Ovary (tissue), 9 donors: ENCODE measurements around the gene PRRG2. TPM values are rescaled to one million over a fixed set of nuclear protein-coding genes. Genes with fewer than 3 reads are reported as not detected.

Experiments used
- DNase-seq, 5 donors: peaks; one replicate each; pipeline ENCODE4 v3.0.0-alpha.2; 2019 to 2020
- H3K27ac ChIP-seq, 2 donors: fragments of 200-600 bp; one replicate each; pipeline versions ENCODE4 v1.5.1 to v1.8.0; 2019 to 2022
- H3K27me3 ChIP-seq: fragments of 200-600 bp; one replicate; pipeline ENCODE4 v1.8.0; 2022
- H3K36me3 ChIP-seq: fragments of 200-600 bp; sonication (generic); one replicate; pipeline ENCODE4 v1.5.1; 2019
- H3K4me1 ChIP-seq: one replicate; pipeline ENCODE4 v1.8.1; 2013; ENCODE audit warnings: mild to moderate bottlenecking, moderate library complexity; ENCODE audit not compliant: insufficient read depth
- H3K4me3 ChIP-seq: fragments of 200-600 bp; sonication (generic); one replicate; pipeline ENCODE4 v1.5.1; 2017
- H3K9me3 ChIP-seq, 2 donors: fragments of 200-600 bp in 1 of 2; sonication (generic) in 1 of 2; one replicate each; pipeline versions ENCODE4 v1.5.1 to v1.8.1; 2013 to 2019; ENCODE audit warnings: mild to moderate bottlenecking in 1 of 2, moderate library complexity in 1 of 2
- EP300 ChIP-seq: sonication (generic); formaldehyde crosslinking; IDR thresholded peaks from one replicate; pipeline ENCODE4 v1.6.1; 2017; ENCODE audit warnings: antibody characterized with exemption
- POLR2A ChIP-seq: fragments of 450-650 bp; IDR thresholded peaks from one replicate; pipeline ENCODE4 v1.6.1; 2017; ENCODE audit warnings: antibody characterized with exemption, mild to moderate bottlenecking, moderate library complexity
- WGBS, 3 donors: extraction: QIAGEN DNeasy Blood & Tissue Kit in 1 of 3; methylation state at CpG; one replicate each; pipeline versions ENCODE4 v1.1.5 to v1.1.7; 2013 to 2017; 5-methylcytosine and 5-hydroxymethylcytosine counted together
- intact Hi-C, 4 donors: fragments of 100-400 bp; cut with DNase I; formaldehyde crosslinking; loops; one replicate each; pipeline versions ENCODE4 v1.11.0 to v1.15.1; 2022 to 2023
- polyA plus RNA-seq, 2 donors: library from polyadenylated mRNA; stranded (reverse); fragments of 200-250 nt in 1 of 2; fragments of 350-450 nt in 1 of 2; fragmentation: Illumina TruSeq in 1 of 2; extraction: RNeasy Lipid Tissue Mini Kit (QIAGEN cat#74804) in 1 of 2; gene quantifications; one replicate each; pipeline ENCODE4 v1.2.3, GENCODE V29; 2013 to 2014
- total RNA-seq, 7 donors: library from RNA; depleted of rRNA in 2 of 7; stranded (reverse); fragments of >200 nt in 2 of 7; fragmentation: NEBNext Ultra II Directional in 3 of 7; extraction: Animal tissue kit (Norgen Biotek cat#: 25700) in 3 of 7; gene quantifications; one replicate each; pipeline versions ENCODE4 v1.1.0 to v1.2.4, GENCODE V29; 2016 to 2023
- TF ChIP-seq, protein P1 (sequence below), 3 donors: fragments of 450-650 bp in 2 of 3; fragments of 200-600 bp in 1 of 3; IDR thresholded peaks; one replicate each; pipeline versions ENCODE4 v1.5.1 to v1.8.0; 2016 to 2022; ENCODE audit warnings: antibody characterized with exemption in 3 of 3, mild to moderate bottlenecking in 1 of 3
- donor health status: DM: no; HTN: no; CAD: no; lungs with moderate emphysema.
- donor health status: DM: no; HTN: no; CAD: no.
- donor health status: Bipolar disorder and iron deficiency.
- donor health status: DM: yes; HTN: yes; CAD: no.
- donor health status: DM: no; HTN: no; CAD: no.
- donor health status: DM: yes; HTN: yes; CAD: no.

Gene PRRG2
- total and polyA plus RNA-seq, 9 donors: 0.65 to 4.0 (median 1.1) TPM; not detected in 3

DNA sequence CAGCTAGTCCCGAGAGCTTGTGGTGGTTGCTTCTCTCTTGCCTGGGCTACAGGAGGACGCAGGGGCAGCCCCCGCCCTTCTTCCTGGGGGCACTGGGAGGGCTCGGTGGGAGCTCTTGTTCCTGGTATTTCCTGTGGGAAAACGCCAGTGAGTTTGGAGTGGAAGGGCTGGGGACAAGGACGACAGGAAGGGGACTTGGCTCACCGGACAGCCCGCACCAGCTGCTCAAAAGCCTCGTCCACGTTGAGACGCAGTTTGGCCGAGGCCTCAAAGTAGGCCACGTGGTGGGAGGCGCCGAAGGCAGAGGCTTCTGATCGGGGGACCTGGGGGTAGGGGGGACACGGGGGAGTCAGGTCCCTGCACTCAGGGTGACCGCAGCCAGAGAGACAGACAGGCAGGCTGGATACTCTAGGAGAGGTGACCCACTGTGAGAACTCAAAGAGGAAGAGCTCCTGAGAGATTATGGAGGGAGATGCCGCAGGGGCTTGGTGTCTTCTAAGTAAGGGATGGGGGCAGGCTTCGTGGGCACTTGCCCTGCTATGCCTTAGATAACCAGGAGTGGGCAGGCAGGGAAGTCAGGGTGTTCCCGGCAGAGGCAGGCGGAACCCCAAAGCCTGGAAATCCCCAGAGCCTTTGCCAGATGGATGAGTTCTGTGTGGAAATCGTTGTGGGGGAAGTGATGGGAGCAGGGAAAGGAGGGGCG, 54.6 kb downstream of the PRRG2 start:
- Histone ChIP-seq H3K4me3 (no peak overlapping the region), H3K27ac (no peak overlapping the region), H3K4me1 (peaks cover 7% of the 10 kb centered on the region), H3K36me3 (no peaks in the 10 kb centered on the region), H3K27me3 (no peaks in the 10 kb centered on the region), H3K9me3 (no peaks in the 10 kb centered on the region)
- no peak for TF ChIP-seq EP300
- TF ChIP-seq, protein P1, sequence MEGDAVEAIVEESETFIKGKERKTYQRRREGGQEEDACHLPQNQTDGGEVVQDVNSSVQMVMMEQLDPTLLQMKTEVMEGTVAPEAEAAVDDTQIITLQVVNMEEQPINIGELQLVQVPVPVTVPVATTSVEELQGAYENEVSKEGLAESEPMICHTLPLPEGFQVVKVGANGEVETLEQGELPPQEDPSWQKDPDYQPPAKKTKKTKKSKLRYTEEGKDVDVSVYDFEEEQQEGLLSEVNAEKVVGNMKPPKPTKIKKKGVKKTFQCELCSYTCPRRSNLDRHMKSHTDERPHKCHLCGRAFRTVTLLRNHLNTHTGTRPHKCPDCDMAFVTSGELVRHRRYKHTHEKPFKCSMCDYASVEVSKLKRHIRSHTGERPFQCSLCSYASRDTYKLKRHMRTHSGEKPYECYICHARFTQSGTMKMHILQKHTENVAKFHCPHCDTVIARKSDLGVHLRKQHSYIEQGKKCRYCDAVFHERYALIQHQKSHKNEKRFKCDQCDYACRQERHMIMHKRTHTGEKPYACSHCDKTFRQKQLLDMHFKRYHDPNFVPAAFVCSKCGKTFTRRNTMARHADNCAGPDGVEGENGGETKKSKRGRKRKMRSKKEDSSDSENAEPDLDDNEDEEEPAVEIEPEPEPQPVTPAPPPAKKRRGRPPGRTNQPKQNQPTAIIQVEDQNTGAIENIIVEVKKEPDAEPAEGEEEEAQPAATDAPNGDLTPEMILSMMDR (IDR thresholded peaks at IDR 0.05): no peak
- no peak for TF ChIP-seq POLR2A
- peak in 1 of 5 donors; percentile 31 for DNase-seq
- intact Hi-C loops: loop anchor here in 1 of 4 donors (5.0 kb wide), 1 partner anchor 43 kb away; the partner anchor contains the start of gene PRR12
- 27 to 44% (median 38%) methylated on average over 24 of the region's 24 CpGs for WGBS, 3 donors

GRCh38 chr19:49636233-49636932, 55.3 kb downstream of the PRRG2 start:
- intact Hi-C loops: loop anchor here in 1 of 4 donors (5.0 kb wide), 1 partner anchor 44 kb away; the partner anchor contains the start of gene PRR12
- Histone ChIP-seq H3K4me3 (no peak overlapping the region), H3K9me3 (no peaks in the 10 kb centered on the region), H3K4me1 (peaks cover 7% of the 10 kb centered on the region), H3K36me3 (no peaks in the 10 kb centered on the region), H3K27me3 (no peaks in the 10 kb centered on the region), H3K27ac (no peak overlapping the region)
- 62 to 75% (median 74%) methylated on average over 29 to 30 of the region's 30 CpGs for WGBS, 3 donors
- no peak for TF ChIP-seq POLR2A
- no peak for TF ChIP-seq EP300
- TF ChIP-seq, protein P1 (IDR thresholded peaks at IDR 0.05): no peak
- DNase-seq: peak in 1 of 5 donors; percentile 48

GRCh38 chr19:49637821-49638738, 57.0 kb downstream of the PRRG2 start:
- intact Hi-C loops: loop anchor here in 2 of 4 donors (2.0 to 5.0 kb wide), 2 partner anchors 46 to 47 kb away; partner anchors contain the start of gene PRR12 (in 2 of the 2)
- Histone ChIP-seq H3K9me3 (no peaks in the 10 kb centered on the region), H3K36me3 (no peaks in the 10 kb centered on the region), H3K27ac (peak overlapping the region; percentile 42), H3K27me3 (no peaks in the 10 kb centered on the region), H3K4me1 (peaks cover 10% of the 10 kb centered on the region), H3K4me3 (peak overlapping the region; percentile 80)
- 6 to 9% (median 8%) methylated on average over 19 of the region's 19 CpGs for WGBS, 3 donors
- TF ChIP-seq POLR2A (no peak), EP300 (no peak)
- TF ChIP-seq, protein P1 (IDR thresholded peaks at IDR 0.05): no peak
- peak; percentile 75 to 83 (median 81) for DNase-seq
